Neuronal stem cell (in vitro differentiated cells): ENCODE data around the gene C11orf24.

ENCODE experiments used
- DNase-seq: peaks from one replicate; pipeline ENCODE4 v3.0.0-alpha.2; 2013; ENCODE audit warnings: low spot score
- H2AFZ ChIP-seq: one replicate; pipeline ENCODE4 v1.6.1; 2013; ENCODE audit warnings: mild to moderate bottlenecking, low read length, inconsistent platforms
- H2AK5ac ChIP-seq: 2 replicates; pipeline ENCODE4 v1.6.1; 2013; ENCODE audit warnings: low read depth, mild to moderate bottlenecking, inconsistent platforms, low read length, moderate library complexity, mixed read lengths
- H2BK120ac ChIP-seq: 2 replicates; pipeline ENCODE4 v1.6.1; 2013; ENCODE audit warnings: low read depth, mild to moderate bottlenecking, inconsistent platforms, low read length, moderate library complexity, mixed read lengths
- H2BK12ac ChIP-seq: one replicate; pipeline ENCODE4 v1.6.1; 2013; ENCODE audit warnings: low read length, inconsistent platforms
- H2BK15ac ChIP-seq: 2 replicates; pipeline ENCODE4 v1.6.1; 2013; ENCODE audit warnings: mild to moderate bottlenecking, low read length, inconsistent platforms, mixed read lengths
- H2BK5ac ChIP-seq: one replicate; pipeline ENCODE4 v1.6.1; 2013; ENCODE audit warnings: inconsistent platforms, mild to moderate bottlenecking, low read length, moderate library complexity
- H3K14ac ChIP-seq: one replicate; pipeline ENCODE4 v1.6.1; 2013; ENCODE audit warnings: low read length, inconsistent platforms
- H3K18ac ChIP-seq: 2 replicates; pipeline ENCODE4 v1.6.1; 2013; ENCODE audit warnings: low read length, inconsistent platforms
- H3K23ac ChIP-seq: 2 replicates; pipeline ENCODE4 v1.6.1; 2013; ENCODE audit warnings: low read depth, mild to moderate bottlenecking, mixed read lengths, low read length, inconsistent platforms; ENCODE audit not compliant: poor library complexity
- H3K27ac ChIP-seq: replicated peaks from 3 replicates; pipeline ENCODE4 v1.5.1; 2013; ENCODE audit warnings: low read length, inconsistent platforms
- H3K27me3 ChIP-seq, 3 experiments: 2 replicates each; pipeline ENCODE4 v1.6.1; 2013; ENCODE audit warnings: low read length in 3 of 3, mild to moderate bottlenecking in 2 of 3, inconsistent platforms in 1 of 3, low read depth in 1 of 3, mixed read lengths in 1 of 3, moderate library complexity in 1 of 3; ENCODE audit not compliant: control insufficient read depth in 3 of 3, insufficient read depth in 3 of 3
- H3K36me3 ChIP-seq, 2 donors: replicated peaks in 1 of 2; 2 replicates each; pipeline ENCODE4 v1.6.1; 2013; ENCODE audit warnings: low read length in 2 of 2; ENCODE audit not compliant: control insufficient read depth in 2 of 2, insufficient read depth in 2 of 2
- H3K4ac ChIP-seq: 2 replicates; pipeline ENCODE4 v1.6.1; 2013; ENCODE audit warnings: inconsistent platforms, mild to moderate bottlenecking, low read length, moderate library complexity
- H3K4me1 ChIP-seq, 2 donors: 1 replicate in 1 of 2; 2 replicates in 1 of 2; pipeline ENCODE4 v1.6.1; 2013; ENCODE audit warnings: low read length in 2 of 2, low read depth in 1 of 2; ENCODE audit not compliant: control insufficient read depth in 2 of 2, insufficient read depth in 1 of 2
- H3K4me2 ChIP-seq: one replicate; pipeline ENCODE4 v1.6.1; 2013; ENCODE audit warnings: mild to moderate bottlenecking, low read length, inconsistent platforms; ENCODE audit not compliant: insufficient read depth, poor library complexity, severe bottlenecking
- H3K4me3 ChIP-seq, 2 donors: 2 replicates each; pipeline ENCODE4 v1.5.1; 2013; ENCODE audit warnings: low read length in 2 of 2, mild to moderate bottlenecking in 2 of 2, inconsistent platforms in 1 of 2, moderate library complexity in 1 of 2
- H3K79me1 ChIP-seq: one replicate; pipeline ENCODE4 v1.6.1; 2013; ENCODE audit warnings: low read depth, mild to moderate bottlenecking, inconsistent platforms, low read length, moderate library complexity
- H3K9ac ChIP-seq: one replicate; pipeline ENCODE4 v1.6.1; 2013; ENCODE audit warnings: mild to moderate bottlenecking, low read depth, low read length, inconsistent platforms; ENCODE audit not compliant: poor library complexity
- H3K9me3 ChIP-seq, 2 donors: replicated peaks in 1 of 2; 2 replicates each; pipeline versions ENCODE3 to v1.6.1; 2013; ENCODE audit warnings: low read length in 2 of 2, mild to moderate bottlenecking in 2 of 2, inconsistent platforms in 1 of 2, low read depth in 1 of 2, mixed read lengths in 1 of 2, moderate library complexity in 1 of 2; ENCODE audit not compliant: control insufficient read depth in 2 of 2, insufficient read depth in 1 of 2
- H4K8ac ChIP-seq: one replicate; pipeline ENCODE4 v1.6.1; 2013; ENCODE audit warnings: low read depth, mild to moderate bottlenecking, inconsistent platforms, low read length, moderate library complexity
- H4K91ac ChIP-seq: one replicate; pipeline ENCODE4 v1.6.1; 2013; ENCODE audit warnings: low read length, low read depth, mild to moderate bottlenecking, inconsistent platforms; ENCODE audit not compliant: poor library complexity
- WGBS, 2 donors: extraction: QIAGEN DNeasy Blood & Tissue Kit; methylation state at CpG; one replicate each; pipeline ENCODE4 v1.1.7; 2013; ENCODE audit warnings: missing lambda C conversion rate in 2 of 2, mixed read lengths in 1 of 2; ENCODE audit not compliant: insufficient read length in 2 of 2, insufficient replicate concordance in 1 of 2; ENCODE audit errors: extremely low coverage in 2 of 2; 5-methylcytosine and 5-hydroxymethylcytosine counted together

C11orf24 gene

GRCh38 chr11:68215087-68215445 is 56.7 kb downstream of the C11orf24 start:
- DNase-seq, result no peak
- H3K23ac ChIP-seq, result peak overlapping the region; percentile 94

GRCh38 chr11:68214173-68215086 is 57.3 kb downstream of the C11orf24 start:
- peak overlapping the region; percentile 25 for H3K14ac ChIP-seq
- H2BK120ac ChIP-seq, result peak overlapping the region; percentile 99
- no peak for DNase-seq
- H3K18ac ChIP-seq, result peak overlapping the region; percentile 100
- H3K4me1 ChIP-seq, result peaks cover 8 to 9% of the 10 kb centered on the region in 2 donors
- H3K9me3 ChIP-seq, result no peaks in the 10 kb centered on the region
- H4K8ac ChIP-seq, result peak overlapping the region; percentile 98
- peaks cover 9% of the 10 kb centered on the region for H3K79me1 ChIP-seq
- H3K9ac ChIP-seq, result peak overlapping the region; percentile 98
- H2AFZ ChIP-seq, result peak overlapping the region; percentile 97
- H3K4me3 ChIP-seq, result peak overlapping the region; percentile 80 to 99
- H4K91ac ChIP-seq, result peak overlapping the region; percentile 85
- H2BK5ac ChIP-seq, result peak overlapping the region; percentile 97
- H3K23ac ChIP-seq, result peak overlapping the region; percentile 94
- H2BK12ac ChIP-seq, result no peak overlapping the region
- H3K27me3 ChIP-seq, result no peaks in the 10 kb centered on the region
- WGBS, 2 donors, result no CpG with 5 or more reads among the region's 58 CpGs
- peak overlapping the region; percentile 100 for H2AK5ac ChIP-seq
- H3K36me3 ChIP-seq, result no peaks in the 10 kb centered on the region
- H3K27ac ChIP-seq, result peak overlapping the region; percentile 96
- H2BK15ac ChIP-seq, result peak overlapping the region; percentile 96
- H3K4ac ChIP-seq, result peak overlapping the region; percentile 97
- H3K4me2 ChIP-seq, result peak overlapping the region; percentile 99

More at GRCh38 chr11:68215087-68215445, 56.7 kb downstream of the C11orf24 start:
- no peak overlapping the region for H3K14ac ChIP-seq
- no peaks in the 10 kb centered on the region for H3K36me3 ChIP-seq
- no peak overlapping the region for H2BK5ac ChIP-seq
- H2AK5ac ChIP-seq, result peak overlapping the region; percentile 100
- no peak overlapping the region for H3K4me2 ChIP-seq
- peak overlapping the region; percentile 14 for H2BK15ac ChIP-seq
- no peak overlapping the region for H3K9ac ChIP-seq
- no peak overlapping the region for H3K27ac ChIP-seq
- no peak overlapping the region for H2AFZ ChIP-seq
- H3K4me1 ChIP-seq, result peaks cover 8 to 9% of the 10 kb centered on the region in 2 donors
- peak overlapping the region; percentile 79 for H3K4ac ChIP-seq
- no peaks in the 10 kb centered on the region for H3K9me3 ChIP-seq
- no peak overlapping the region for H3K4me3 ChIP-seq
- no peak overlapping the region for H4K91ac ChIP-seq
- H2BK12ac ChIP-seq, result peak overlapping the region; percentile 92
- no peaks in the 10 kb centered on the region for H3K27me3 ChIP-seq
- peak overlapping the region; percentile 100 for H3K18ac ChIP-seq
- no peak overlapping the region for H2BK120ac ChIP-seq
- H3K79me1 ChIP-seq, result peaks cover 7% of the 10 kb centered on the region
- peak overlapping the region; percentile 98 for H4K8ac ChIP-seq
- WGBS, 2 donors, result no CpG with 5 or more reads among the region's 15 CpGs

GRCh38 chr11:68213555-68214172 is 58.1 kb downstream of the C11orf24 start:
- Histone ChIP-seq H3K27ac (peak overlapping the region; percentile 96), H2AFZ (peak overlapping the region; percentile 97), H3K4me2 (peak overlapping the region; percentile 99)

GRCh38 chr11:68213135-68213515 is 58.6 kb downstream of the C11orf24 start, which contains the start of gene KMT5B:
Gene KMT5B (minus strand): TSS chr11:68213296. CDS start chr11:68190076, 23,220 bp downstream.
- H3K4ac ChIP-seq, result peak within 1 kb of the TSS; percentile 97
- peak within 1 kb of the TSS; percentile 97 for H2BK5ac ChIP-seq
- H3K14ac ChIP-seq, result peak within 1 kb of the TSS; percentile 25
- no peak within 1 kb of the TSS for H4K8ac ChIP-seq
- peak within 1 kb of the TSS; percentile 100 for H2AK5ac ChIP-seq
- no peaks in the 10 kb centered on the region for H3K9me3 ChIP-seq
- H3K27ac ChIP-seq, result peak within 1 kb of the TSS; percentile 96
- H3K4me3 ChIP-seq, result peak within 1 kb of the TSS; percentile 87 to 99
- peak within 1 kb of the TSS; percentile 98 for H3K9ac ChIP-seq
- peak within 1 kb of the TSS; percentile 99 for H2BK120ac ChIP-seq
- H2BK12ac ChIP-seq, result peak within 1 kb of the TSS; percentile 12
- H3K4me1 ChIP-seq, result peaks cover 8 to 11% of the 10 kb centered on the region in 2 donors
- H3K36me3 ChIP-seq, result no peaks in the 10 kb centered on the region
- peak within 1 kb of the TSS; percentile 96 for H2BK15ac ChIP-seq
- peak within 1 kb of the TSS; percentile 100 for H3K18ac ChIP-seq
- peak within 1 kb of the TSS; percentile 94 for H3K23ac ChIP-seq
- H3K27me3 ChIP-seq, result no peaks in the 10 kb centered on the region
- peak within 1 kb of the TSS; percentile 97 for H2AFZ ChIP-seq
- H3K4me2 ChIP-seq, result peak within 1 kb of the TSS; percentile 99
- peaks cover 11% of the 10 kb centered on the region for H3K79me1 ChIP-seq
- no CpG with 5 or more reads among the region's 60 CpGs for WGBS, 2 donors
- DNase-seq, result peak; percentile 64
- peak within 1 kb of the TSS; percentile 89 for H4K91ac ChIP-seq

More at GRCh38 chr11:68213555-68214172, 58.1 kb downstream of the C11orf24 start:
- no peak overlapping the region for H4K8ac ChIP-seq
- H3K9ac ChIP-seq, result peak overlapping the region; percentile 98
- H3K18ac ChIP-seq, result peak overlapping the region; percentile 100
- H3K23ac ChIP-seq, result peak overlapping the region; percentile 94
- peak overlapping the region; percentile 12 for H2BK12ac ChIP-seq
- H2BK5ac ChIP-seq, result peak overlapping the region; percentile 97
- no peaks in the 10 kb centered on the region for H3K27me3 ChIP-seq
- peak overlapping the region; percentile 100 for H2AK5ac ChIP-seq
- H3K79me1 ChIP-seq, result peaks cover 11% of the 10 kb centered on the region
- H3K4me3 ChIP-seq, result peak overlapping the region; percentile 80 to 99
- no peaks in the 10 kb centered on the region for H3K9me3 ChIP-seq
- H3K14ac ChIP-seq, result peak overlapping the region; percentile 25
- H4K91ac ChIP-seq, result peak overlapping the region; percentile 89
- H3K4ac ChIP-seq, result peak overlapping the region; percentile 97
- H3K4me1 ChIP-seq, result peaks cover 8 to 11% of the 10 kb centered on the region in 2 donors
- no peaks in the 10 kb centered on the region for H3K36me3 ChIP-seq
- no CpG with 5 or more reads among the region's 90 CpGs for WGBS, 2 donors
- H2BK120ac ChIP-seq, result peak overlapping the region; percentile 99
- H2BK15ac ChIP-seq, result peak overlapping the region; percentile 96
- DNase-seq, result peak; percentile 95
